DOHH2 (cell line): ENCODE results near the gene C1orf141.

Experiments used
- H3F3A ChIP-seq: fragments of 200-600 bp; sonication (generic), shearing (Covaris generic); 2 replicates; pipeline ENCODE4 v1.6.0; 2016; ENCODE audit warnings: antibody characterized with exemption, mild to moderate bottlenecking; ENCODE audit not compliant: control insufficient read depth, insufficient read depth
- H3K27ac ChIP-seq: fragments of 200-600 bp; sonication (generic); 2 replicates; pipeline ENCODE4 v1.5.1; 2014; ENCODE audit warnings: low read depth, mild to moderate bottlenecking, low read length, moderate library complexity
- H3K27me3 ChIP-seq: fragments of 200-600 bp; sonication (generic); 2 replicates; pipeline ENCODE4 v1.6.1; 2014; ENCODE audit warnings: mild to moderate bottlenecking, low read length, mixed read lengths; ENCODE audit not compliant: control insufficient read depth
- H3K36me3 ChIP-seq: fragments of 200-600 bp; sonication (generic); 2 replicates; pipeline ENCODE4 v1.6.1; 2014; ENCODE audit warnings: mild to moderate bottlenecking, low read length, moderate library complexity, mixed read lengths; ENCODE audit not compliant: control insufficient read depth
- H3K4me1 ChIP-seq: fragments of 200-600 bp; sonication (generic); 2 replicates; pipeline ENCODE4 v1.6.1; 2014; ENCODE audit warnings: mild to moderate bottlenecking, low read length, mixed read lengths; ENCODE audit not compliant: control insufficient read depth
- H3K4me2 ChIP-seq: fragments of 200-600 bp; sonication (generic); 2 replicates; pipeline ENCODE4 v1.6.0; 2014; ENCODE audit warnings: mild to moderate bottlenecking, low read length, moderate library complexity
- H3K4me3 ChIP-seq: fragments of 200-600 bp; sonication (generic); 2 replicates; pipeline ENCODE4 v1.5.1; 2014; ENCODE audit warnings: mild to moderate bottlenecking, low read length, mixed read lengths
- H3K79me2 ChIP-seq: fragments of 200-600 bp; sonication (generic); 2 replicates; pipeline ENCODE4 v1.6.1; 2014; ENCODE audit warnings: mild to moderate bottlenecking, low read length, mixed read lengths; ENCODE audit not compliant: control insufficient read depth
- H3K9me2 ChIP-seq: fragments of 200-600 bp; sonication (generic); replicated peaks from 2 replicates; pipeline ENCODE4 v1.6.1; 2014; ENCODE audit warnings: mild to moderate bottlenecking, low read length, mixed read lengths; ENCODE audit not compliant: control insufficient read depth
- H3K9me3 ChIP-seq: fragments of 200-600 bp; sonication (generic); 2 replicates; pipeline ENCODE4 v1.6.1; 2014; ENCODE audit warnings: antibody characterized with exemption, low read length, mixed read lengths; ENCODE audit not compliant: control insufficient read depth, insufficient read depth
- H4K20me1 ChIP-seq: fragments of 200-600 bp; sonication (generic); 2 replicates; pipeline ENCODE4 v1.6.0; 2014; ENCODE audit warnings: low read depth, mild to moderate bottlenecking, antibody characterized with exemption, low read length, moderate library complexity; ENCODE audit not compliant: control insufficient read depth, insufficient read depth
- CTCF ChIP-seq: fragments of 200-600 bp; sonication (generic); IDR thresholded peaks from one replicate; pipeline ENCODE4 v1.5.1; 2014; ENCODE audit warnings: antibody characterized with exemption, mild to moderate bottlenecking, low read depth, low read length; ENCODE audit not compliant: poor library complexity, severe bottlenecking
- EZH2phosphoT487 ChIP-seq: fragments of 200-600 bp; sonication (generic); IDR thresholded peaks from 2 replicates; pipeline ENCODE4 v1.6.1; 2017; ENCODE audit warnings: borderline replicate concordance, mild to moderate bottlenecking, antibody characterized with exemption, low read length, moderate library complexity, mixed read lengths

C1orf141 gene

GRCh38 chr1:67134695-67135094 lies at the start of gene C1orf141:
Gene C1orf141 (minus strand): TSS chr1:67134970. CDS start chr1:67127240, 7,730 bp downstream.
- Histone ChIP-seq H3K27me3 (no peaks in the 10 kb centered on the region), H3K27ac (no peak within 1 kb of the TSS), H3K4me2 (no peak within 1 kb of the TSS), H3K9me2 (no peaks in the 10 kb centered on the region), H3K36me3 (no peaks in the 10 kb centered on the region), H3K79me2 (no peaks in the 10 kb centered on the region), H3K9me3 (no peaks in the 10 kb centered on the region), H3K4me1 (no peaks in the 10 kb centered on the region), H3F3A (0 out of 2 replicates have a peak, but pooled peaks cover 2% of the 10 kb centered on the region), H3K4me3 (no peak within 1 kb of the TSS), H4K20me1 (no peaks in the 10 kb centered on the region)
- TF ChIP-seq CTCF, result no peak
- no peak for TF ChIP-seq EZH2phosphoT487

- Histone ChIP-seq H3K36me3 (no peaks in the 10 kb centered on the region), H4K20me1 (no peaks in the 10 kb centered on the region), H3K27ac (no peak overlapping the region), H3K9me2 (no peaks in the 10 kb centered on the region), H3K9me3 (no peaks in the 10 kb centered on the region), H3K79me2 (no peaks in the 10 kb centered on the region), H3K4me2 (no peak overlapping the region), H3F3A (no peaks in the 10 kb centered on the region), H3K4me1 (no peaks in the 10 kb centered on the region), H3K27me3 (no peaks in the 10 kb centered on the region), H3K4me3 (no peak overlapping the region)
- TF ChIP-seq EZH2phosphoT487 (no peak), CTCF (no peak)
These were observed 40.8 kb upstream of the C1orf141 start for GRCh38 chr1:67175530-67176087.

- Histone ChIP-seq H3K27me3 (no peaks in the 10 kb centered on the region), H3K4me2 (no peak overlapping the region), H3K9me2 (no peaks in the 10 kb centered on the region), H3K27ac (no peak overlapping the region), H3K4me3 (no peak overlapping the region), H4K20me1 (no peaks in the 10 kb centered on the region), H3K4me1 (no peaks in the 10 kb centered on the region), H3K36me3 (no peaks in the 10 kb centered on the region), H3K9me3 (no peaks in the 10 kb centered on the region), H3K79me2 (no peaks in the 10 kb centered on the region), H3F3A (no peaks in the 10 kb centered on the region)
- TF ChIP-seq CTCF (no peak), EZH2phosphoT487 (no peak)
These were observed 40.0 kb upstream of the C1orf141 start for GRCh38 chr1:67174716-67175284.
